Retinal pigment epithelial cell (primary cell): ENCODE measurements around the gene INMT.

ENCODE experiments used
- DNase-seq: peaks from one replicate; pipeline ENCODE4 v3.0.0-alpha.2; 2010; ENCODE audit warnings: low read depth
- H3K4me3 ChIP-seq: 2 replicates; pipeline ENCODE4 v1.5.1; 2011; ENCODE audit warnings: mild to moderate bottlenecking, low read length, control low read depth, moderate library complexity
- CTCF ChIP-seq: conservative IDR thresholded peaks from 2 replicates; pipeline ENCODE4 v1.5.1; 2011; ENCODE audit warnings: low read depth, low read length, control low read depth, inconsistent platforms

The INMT gene

GRCh38 chr7:30707391-30708357 lies 44.3 kb upstream of the INMT start:
- no peak overlapping the region for H3K4me3 ChIP-seq
- no peak for DNase-seq
- TF ChIP-seq CTCF: no peak

GRCh38 chr7:30708412-30708811 lies 43.5 kb upstream of the INMT start:
- no peak for DNase-seq
- no peak overlapping the region for H3K4me3 ChIP-seq
- no peak for TF ChIP-seq CTCF

GRCh38 chr7:30708983-30709382 lies 43.0 kb upstream of the INMT start:
- H3K4me3 ChIP-seq: no peak overlapping the region
- TF ChIP-seq CTCF: no peak
- no peak for DNase-seq

GRCh38 chr7:30709549-30709948 lies 42.4 kb upstream of the INMT start:
- H3K4me3 ChIP-seq: no peak overlapping the region
- no peak for TF ChIP-seq CTCF
- DNase-seq: no peak

- TF ChIP-seq CTCF: no peak
- no peak overlapping the region for H3K4me3 ChIP-seq
- DNase-seq: no peak
Observed at GRCh38 chr7:30710669-30711068, 41.3 kb upstream of the INMT start.

GRCh38 chr7:30713392-30713791 lies 38.5 kb upstream of the INMT start:
- no peak overlapping the region for H3K4me3 ChIP-seq
- no peak for TF ChIP-seq CTCF
- no peak for DNase-seq

- no peak for DNase-seq
- TF ChIP-seq CTCF: no peak
- H3K4me3 ChIP-seq: no peak overlapping the region
Observed at GRCh38 chr7:30714129-30714528, 37.8 kb upstream of the INMT start.
